NCI-H128 (cell line): ENCODE results near the gene USH1C.

Source experiments
- DNase-seq: peaks from one replicate; lab custom pipeline; 2025; ENCODE audit not compliant: unreplicated experiment; lab: John Stamatoyannopoulos, UW

The USH1C gene

GRCh38 chr11:17508791-17509190, 35.4 kb downstream of the USH1C start:
- DNase-seq, result no peak

GRCh38 chr11:17508306-17508705, 35.9 kb downstream of the USH1C start:
- no peak for DNase-seq

- no peak for DNase-seq
These were observed 36.4 kb downstream of the USH1C start for GRCh38 chr11:17507773-17508172.

- no peak for DNase-seq
These were observed 37.3 kb downstream of the USH1C start for GRCh38 chr11:17506942-17507341.

GRCh38 chr11:17506314-17506713, 37.9 kb downstream of the USH1C start:
- no peak for DNase-seq

- no peak for DNase-seq
These were observed 39.1 kb downstream of the USH1C start for GRCh38 chr11:17505146-17505545.

- peak; percentile 53 for DNase-seq
These were observed 39.7 kb downstream of the USH1C start for GRCh38 chr11:17504330-17505107.

GRCh38 chr11:17502630-17503029, 41.6 kb downstream of the USH1C start:
- no peak for DNase-seq

- DNase-seq, result no peak
These were observed 43.5 kb downstream of the USH1C start for GRCh38 chr11:17500673-17501072.

- DNase-seq, result no peak
These were observed 45.7 kb downstream of the USH1C start for GRCh38 chr11:17498475-17498874.

- peak; percentile 1 for DNase-seq
These were observed 46.2 kb downstream of the USH1C start for GRCh38 chr11:17498058-17498457.

GRCh38 chr11:17496406-17496805, 47.8 kb downstream of the USH1C start:
- DNase-seq, result no peak

- DNase-seq, result no peak
These were observed 50.2 kb downstream of the USH1C start for GRCh38 chr11:17494019-17494418.

- DNase-seq, result no peak
These were observed 53.3 kb downstream of the USH1C start for GRCh38 chr11:17490938-17491337.

GRCh38 chr11:17490232-17490631, 54.0 kb downstream of the USH1C start:
- DNase-seq, result no peak

- DNase-seq, result no peak
These were observed 54.5 kb downstream of the USH1C start for GRCh38 chr11:17489751-17490150.

GRCh38 chr11:17488563-17488962, 55.7 kb downstream of the USH1C start:
- no peak for DNase-seq

GRCh38 chr11:17486646-17487045, 57.6 kb downstream of the USH1C start:
- no peak for DNase-seq

GRCh38 chr11:17483505-17483904, 60.7 kb downstream of the USH1C start:
- DNase-seq, result no peak

- no peak for DNase-seq
These were observed 62.3 kb downstream of the USH1C start for GRCh38 chr11:17481905-17482304.

- DNase-seq, result peak; percentile 74
These were observed 64.7 kb downstream of the USH1C start for GRCh38 chr11:17479284-17480214.

- no peak for DNase-seq
These were observed 66.1 kb downstream of the USH1C start for GRCh38 chr11:17478070-17478469.
